Right lobe of liver (tissue), 6 donors: ENCODE results near the gene SLC29A3. TPM values are rescaled to one million over a fixed set of nuclear protein-coding genes. Genes with fewer than 3 reads are reported as not detected.
"Not testable (repeated sequence)": the region's sequence is repeated elsewhere in the genome, so short reads cannot be mapped to it uniquely, and the experiment has no call there.

Experiments
- ATAC-seq, 4 donors: fragments of 200-7000 bp; cut with Tn5 transposase; one replicate each; pipeline ENCODE4 v1.9.1; 2020; ENCODE audit warnings: mild to moderate bottlenecking in 4 of 4, moderate library complexity in 4 of 4
- DNase-seq, 3 donors: peaks; one replicate each; pipeline ENCODE4 v3.0.0-alpha.2; 2020
- H3K27ac ChIP-seq, 3 donors: fragments of 200-600 bp; one replicate each; pipeline ENCODE4 v1.8.0; 2022
- H3K27me3 ChIP-seq, 2 donors: fragments of 200-600 bp; one replicate each; pipeline ENCODE4 v1.8.0; 2022
- H3K36me3 ChIP-seq, 4 donors: fragments of 200-600 bp; sonication (generic) in 1 of 4; one replicate each; pipeline versions ENCODE4 v1.5.1 to v1.8.0; 2017 to 2022; ENCODE audit warnings: control low read depth in 1 of 4
- H3K4me1 ChIP-seq, 4 donors: fragments of 200-600 bp; sonication (generic) in 1 of 4; one replicate each; pipeline versions ENCODE4 v1.5.1 to v1.8.0; 2017 to 2022; ENCODE audit warnings: control low read depth in 1 of 4
- H3K4me3 ChIP-seq, 3 donors: fragments of 200-600 bp; one replicate each; pipeline ENCODE4 v1.8.0; 2022
- H3K9me3 ChIP-seq, 4 donors: fragments of 200-600 bp; sonication (generic) in 1 of 4; one replicate each; pipeline versions ENCODE4 v1.5.1 to v1.8.0; 2017 to 2022; ENCODE audit warnings: control low read depth in 1 of 4
- POLR2A ChIP-seq: fragments of 450-650 bp; IDR thresholded peaks from one replicate; pipeline ENCODE4 v1.6.1; 2017; ENCODE audit warnings: antibody characterized with exemption, mild to moderate bottlenecking
- WGBS: methylation state at CpG from one replicate; pipeline ENCODE4 v1.1.6; 2018; ENCODE audit warnings: low coverage, low lambda C conversion rate; ENCODE audit not compliant: insufficient coverage; ENCODE audit errors: missing lambda C conversion rate; 5-methylcytosine and 5-hydroxymethylcytosine counted together
- intact Hi-C, 2 donors: fragments of 100-400 bp; cut with DNase I; formaldehyde crosslinking; loops; one replicate each; pipeline versions ENCODE4 v1.11.2 to v1.14.1; 2022
- total RNA-seq, 6 experiments: library from RNA; depleted of rRNA in 2 of 6; stranded (reverse); fragments of >200 nt in 2 of 6; fragmentation: NEBNext Ultra II Directional in 3 of 6; extraction: Animal tissue kit (Norgen Biotek cat#: 25700) in 3 of 6; gene quantifications; one replicate each; pipeline versions ENCODE4 v1.1.0 to v1.2.4, GENCODE V29; 2016 to 2023
- TF ChIP-seq, protein P1 (sequence below), 4 donors: fragments of 200-600 bp in 3 of 4; fragments of 450-650 bp in 1 of 4; IDR thresholded peaks; one replicate each; pipeline versions ENCODE4 v1.5.1 to v1.8.0; 2016 to 2022; ENCODE audit warnings: antibody characterized with exemption in 4 of 4, mild to moderate bottlenecking in 2 of 4
- donor health status: DM: no; HTN: yes; CAD: no.
- donor health status: DM: no; HTN: no; CAD: no.
- donor health status: DM: no; HTN: no; CAD: no.
- donor health status: DM: no; HTN: yes; CAD: no.
- donor health status: DM: no; HTN: yes; CAD: no.

SLC29A3 gene
- total RNA-seq, 6 experiments from 2014 or later, result 5.7 to 17.4 (median 7.7) TPM

DNA sequence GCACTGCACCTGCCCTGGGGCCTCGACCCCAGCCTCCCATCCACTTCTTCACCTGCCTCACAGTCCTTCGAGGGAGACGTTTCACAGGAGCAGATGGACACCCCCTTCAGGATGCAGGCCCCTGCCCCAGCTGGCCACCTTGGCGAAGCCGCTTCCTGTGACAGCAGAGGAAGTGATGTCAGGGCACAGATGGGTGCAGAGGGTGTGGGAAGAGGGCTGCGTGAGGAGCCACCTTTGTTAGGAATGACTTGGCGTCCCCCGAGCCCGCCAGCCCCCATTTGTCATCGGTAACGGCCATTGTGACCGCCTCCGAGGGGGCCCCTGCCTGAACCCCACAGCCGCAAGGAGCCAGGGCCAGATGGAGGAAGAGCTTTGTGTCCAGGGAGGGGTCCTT lies 47.4 kb upstream of the SLC29A3 start:
- Histone ChIP-seq H3K9me3 (no peaks in the 10 kb centered on the region), H3K27me3 (no peaks in the 10 kb centered on the region), H3K4me1 (no peaks in the 10 kb centered on the region), H3K4me3 (no peak overlapping the region), H3K27ac (no peak overlapping the region), H3K36me3 (no peaks in the 10 kb centered on the region)
- TF ChIP-seq, protein P1, sequence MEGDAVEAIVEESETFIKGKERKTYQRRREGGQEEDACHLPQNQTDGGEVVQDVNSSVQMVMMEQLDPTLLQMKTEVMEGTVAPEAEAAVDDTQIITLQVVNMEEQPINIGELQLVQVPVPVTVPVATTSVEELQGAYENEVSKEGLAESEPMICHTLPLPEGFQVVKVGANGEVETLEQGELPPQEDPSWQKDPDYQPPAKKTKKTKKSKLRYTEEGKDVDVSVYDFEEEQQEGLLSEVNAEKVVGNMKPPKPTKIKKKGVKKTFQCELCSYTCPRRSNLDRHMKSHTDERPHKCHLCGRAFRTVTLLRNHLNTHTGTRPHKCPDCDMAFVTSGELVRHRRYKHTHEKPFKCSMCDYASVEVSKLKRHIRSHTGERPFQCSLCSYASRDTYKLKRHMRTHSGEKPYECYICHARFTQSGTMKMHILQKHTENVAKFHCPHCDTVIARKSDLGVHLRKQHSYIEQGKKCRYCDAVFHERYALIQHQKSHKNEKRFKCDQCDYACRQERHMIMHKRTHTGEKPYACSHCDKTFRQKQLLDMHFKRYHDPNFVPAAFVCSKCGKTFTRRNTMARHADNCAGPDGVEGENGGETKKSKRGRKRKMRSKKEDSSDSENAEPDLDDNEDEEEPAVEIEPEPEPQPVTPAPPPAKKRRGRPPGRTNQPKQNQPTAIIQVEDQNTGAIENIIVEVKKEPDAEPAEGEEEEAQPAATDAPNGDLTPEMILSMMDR (IDR thresholded peaks at IDR 0.05), result no peak
- TF ChIP-seq POLR2A, result no peak
- 40% methylated on average over 2 of the region's 14 CpGs for WGBS
- ATAC-seq (no peak), DNase-seq (no peak)
- intact Hi-C loops, result no loop called here

DNA sequence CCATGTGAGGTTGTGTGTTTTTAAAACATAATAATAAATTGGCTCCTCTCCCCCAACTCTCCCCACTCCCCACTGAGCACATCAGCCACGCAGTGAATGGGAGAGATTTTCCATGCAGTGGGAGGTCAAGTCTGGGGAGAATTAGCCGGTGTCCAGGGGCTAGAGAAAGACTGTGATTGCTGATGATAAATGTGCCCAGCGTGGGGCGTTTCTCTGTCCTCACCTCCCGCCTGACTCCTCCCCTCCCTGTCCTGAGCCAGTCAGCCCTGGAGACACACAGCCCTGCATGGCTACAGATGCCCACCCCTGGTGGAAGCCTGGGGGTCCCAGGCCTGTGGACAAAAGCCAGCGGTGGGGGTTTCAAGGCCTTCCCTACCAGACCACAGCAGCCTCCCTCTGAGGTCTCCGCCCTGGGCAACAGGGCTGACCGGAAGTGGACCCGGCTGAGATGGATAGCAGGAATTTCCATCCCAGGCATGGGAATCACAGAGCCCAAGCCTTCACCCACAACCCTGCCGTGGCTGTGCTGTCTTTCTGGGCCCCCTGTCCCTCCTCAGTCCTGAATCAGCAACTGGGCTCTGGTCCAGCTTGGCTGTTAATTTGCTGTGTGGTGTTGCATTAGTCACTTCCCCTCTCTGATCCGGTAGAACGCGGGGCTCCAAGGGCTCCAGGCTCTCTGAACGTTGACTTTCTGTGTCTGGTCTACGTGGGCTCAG lies 46.8 kb upstream of the SLC29A3 start:
- H3K9me3 ChIP-seq, result no peaks in the 10 kb centered on the region
- intact Hi-C loops, result no loop called here

DNA sequence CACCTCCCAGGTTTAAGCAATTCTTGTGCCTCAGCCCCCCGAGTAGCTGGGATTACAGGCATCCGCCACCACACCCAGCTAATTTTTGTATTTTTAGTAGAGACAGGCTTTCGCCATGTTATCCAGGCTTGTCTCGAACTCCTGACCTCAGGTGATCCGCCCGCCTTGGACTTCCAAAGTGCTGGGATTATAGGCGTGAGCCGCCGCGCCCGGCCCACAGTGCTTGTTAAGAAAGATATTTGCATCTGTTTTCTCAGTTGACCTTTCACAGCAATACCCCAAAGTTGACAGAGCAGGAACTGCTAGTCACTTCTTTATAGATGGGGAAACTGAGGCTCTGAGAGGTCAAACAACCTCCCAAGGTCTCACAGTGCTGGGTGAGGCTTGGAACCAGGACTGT lies 46.1 kb upstream of the SLC29A3 start:
- H3K4me1 ChIP-seq, DNase-seq, H3K36me3 ChIP-seq, intact Hi-C loops, H3K4me3 ChIP-seq, ATAC-seq, H3K27ac ChIP-seq, H3K9me3 ChIP-seq, H3K27me3 ChIP-seq: not testable (repeated sequence)
- 70% methylated on average over 8 of the region's 11 CpGs for WGBS

More for the DNA sequence above, 46.8 kb upstream of the SLC29A3 start:
- H3K4me3 ChIP-seq, result no peak overlapping the region
- H3K36me3 ChIP-seq, result no peaks in the 10 kb centered on the region
- H3K27ac ChIP-seq, result no peak overlapping the region
- ATAC-seq (no peak), DNase-seq (no peak)
- WGBS, result 69% methylated on average over 5 of the region's 15 CpGs
- H3K27me3 ChIP-seq, result no peaks in the 10 kb centered on the region
- no peak for TF ChIP-seq POLR2A
- TF ChIP-seq, protein P1 (IDR thresholded peaks at IDR 0.05), result no peak
- H3K4me1 ChIP-seq, result no peaks in the 10 kb centered on the region

DNA sequence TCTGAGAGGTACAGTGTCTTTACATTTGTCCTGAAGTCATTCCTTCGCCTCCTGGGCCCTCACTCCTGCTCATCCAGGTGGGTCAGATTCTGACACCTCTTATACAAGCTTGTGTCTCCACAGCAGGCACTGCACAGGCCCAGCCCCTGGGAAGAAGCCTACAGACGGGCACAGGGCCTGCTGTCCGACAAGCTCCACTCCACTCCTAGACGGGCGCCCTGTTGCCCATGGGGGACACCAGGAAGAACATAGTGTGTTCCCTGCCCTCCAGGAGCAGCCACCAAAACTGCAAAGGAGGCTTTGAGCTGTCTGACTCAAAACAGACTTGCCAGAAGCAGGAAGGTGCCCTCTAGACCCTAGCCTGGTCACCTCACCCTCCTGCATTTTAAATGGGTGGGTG lies 45.6 kb upstream of the SLC29A3 start:
- no CpG with 5 or more reads among the region's 5 CpGs for WGBS
- intact Hi-C loops, result no loop called here
- no peak for DNase-seq
- no peak for ATAC-seq
- Histone ChIP-seq H3K27me3 (no peaks in the 10 kb centered on the region), H3K9me3 (no peaks in the 10 kb centered on the region), H3K36me3 (no peaks in the 10 kb centered on the region), H3K27ac (no peak overlapping the region), H3K4me3 (no peak overlapping the region), H3K4me1 (no peaks in the 10 kb centered on the region)
- no peak for TF ChIP-seq POLR2A
- TF ChIP-seq, protein P1 (IDR thresholded peaks at IDR 0.05), result no peak

DNA sequence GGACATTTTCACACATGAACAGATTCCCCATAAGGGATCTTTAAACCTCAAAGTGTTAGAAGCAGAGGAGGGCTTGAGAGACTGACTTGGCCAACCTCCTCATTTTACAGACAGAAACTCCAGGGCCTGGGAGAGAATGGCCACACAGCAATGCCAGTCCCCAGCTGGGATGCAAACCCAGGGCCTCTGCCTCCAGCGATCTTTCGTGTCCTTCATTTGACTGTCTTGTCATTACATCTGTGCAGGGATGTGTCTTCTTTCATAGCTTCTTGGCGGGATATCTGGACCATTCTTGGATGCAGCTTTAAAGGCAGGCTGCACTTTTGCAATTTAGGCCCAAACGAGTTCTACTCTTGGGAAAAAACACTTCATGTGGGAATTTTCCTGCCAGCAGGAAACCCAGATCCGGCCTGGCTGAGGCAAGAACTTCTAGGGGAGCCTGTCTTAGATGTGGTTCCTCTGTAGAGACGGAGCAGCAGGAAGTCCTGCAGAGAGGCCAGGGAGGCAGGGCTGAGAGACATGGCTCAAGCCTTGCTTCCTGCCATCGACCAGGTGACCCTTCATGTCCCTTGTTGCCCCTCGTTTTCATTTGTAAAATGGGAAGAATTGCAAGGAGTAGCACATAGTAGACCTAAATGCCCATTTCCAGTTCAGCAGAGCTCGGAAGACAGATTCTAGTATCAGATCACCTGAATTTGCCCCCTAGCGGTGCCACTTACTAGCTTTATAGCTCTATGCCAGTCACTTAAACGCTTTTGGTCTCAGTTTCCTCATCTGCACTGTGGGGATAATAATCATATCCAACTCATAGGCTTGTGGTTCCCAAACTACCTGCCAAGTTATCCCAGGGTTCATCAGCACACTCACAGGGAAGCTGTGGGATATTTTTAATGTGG lies 43.9 kb upstream of the SLC29A3 start:
- ATAC-seq (peak; percentile 7 to 39 (median 31)), DNase-seq (peak in 1 of 3 donors; percentile 54)
- WGBS, result 56% methylated on average over 11 of the region's 11 CpGs
- no peaks in the 10 kb centered on the region for H3K27me3 ChIP-seq
- intact Hi-C loops, result no loop called here
- TF ChIP-seq POLR2A, result no peak
- TF ChIP-seq, protein P1 (IDR thresholded peaks at IDR 0.05), result no peak
- H3K36me3 ChIP-seq, result no peaks in the 10 kb centered on the region
- no peaks in the 10 kb centered on the region for H3K9me3 ChIP-seq
- no peaks in the 10 kb centered on the region for H3K4me1 ChIP-seq
- H3K27ac ChIP-seq, result no peak overlapping the region
- no peak overlapping the region for H3K4me3 ChIP-seq
